HG03521 (cell line): ENCODE results near the gene GGN.
"Not testable (repeated sequence)": the region's sequence is repeated elsewhere in the genome, so short reads cannot be mapped to it uniquely, and the experiment has no call there.

Experiments used
- ATAC-seq: cut with Tn5 transposase; IDR thresholded peaks from one replicate; pipeline ENCODE4 v1.9.1; 2021; ENCODE audit warnings: mild to moderate bottlenecking, moderate library complexity; ENCODE audit not compliant: unreplicated experiment

GGN gene

GRCh38 chr19:38387550-38388348 lies at the start of gene GGN:
Gene GGN, minus strand, starts transcription at chr19:38388034. Its CDS starts 773 bp downstream, at chr19:38387261.
- no peak for ATAC-seq

GRCh38 chr19:38437295-38437694 lies 49.5 kb upstream of the GGN start:
- ATAC-seq = no peak

- no peak for ATAC-seq
Measured at GRCh38 chr19:38434549-38435051, 46.8 kb upstream of the GGN start.

- ATAC-seq = no peak
Measured at GRCh38 chr19:38433268-38433733, 45.5 kb upstream of the GGN start, which contains the start of gene RYR1. Gene RYR1, plus strand, starts transcription at chr19:38433691. Its CDS starts 139 bp downstream, at chr19:38433830.

GRCh38 chr19:38430931-38431330 lies 43.1 kb upstream of the GGN start:
- ATAC-seq = no peak

GRCh38 chr19:38429811-38430156 lies 42.0 kb upstream of the GGN start:
- ATAC-seq = no peak

GRCh38 chr19:38429055-38429810 lies 41.4 kb upstream of the GGN start:
- no peak for ATAC-seq

GRCh38 chr19:38427035-38427677 lies 39.3 kb upstream of the GGN start:
- not testable (repeated sequence) for ATAC-seq

- ATAC-seq = no peak
Measured at GRCh38 chr19:38425810-38426466, 38.1 kb upstream of the GGN start, which contains the start of gene RASGRP4. Gene RASGRP4, minus strand, starts transcription at chr19:38426219. Its CDS starts 128 bp downstream, at chr19:38426091.

- no peak for ATAC-seq
Measured at GRCh38 chr19:38425222-38425809, 37.5 kb upstream of the GGN start.

GRCh38 chr19:38424272-38424671 lies 36.4 kb upstream of the GGN start:
- no peak for ATAC-seq

- ATAC-seq = no peak
Measured at GRCh38 chr19:38422438-38422837, 34.6 kb upstream of the GGN start.

GRCh38 chr19:38421856-38422255 lies 34.0 kb upstream of the GGN start:
- no peak for ATAC-seq

- no peak for ATAC-seq
Measured at GRCh38 chr19:38420935-38421334, 33.1 kb upstream of the GGN start.

- no peak for ATAC-seq
Measured at GRCh38 chr19:38417544-38418506, 30.0 kb upstream of the GGN start.

- no peak for ATAC-seq
Measured at GRCh38 chr19:38417146-38417543, 29.3 kb upstream of the GGN start.

GRCh38 chr19:38413416-38413815 lies 25.6 kb upstream of the GGN start:
- ATAC-seq = no peak

GRCh38 chr19:38412961-38413360 lies 25.1 kb upstream of the GGN start:
- ATAC-seq = no peak

GRCh38 chr19:38412491-38412890 lies 24.7 kb upstream of the GGN start:
- ATAC-seq = no peak
